Chondrocyte (in vitro differentiated cells): Measurements from ENCODE around the gene NR6A1. TPM values are rescaled to one million over a fixed set of nuclear protein-coding genes. Genes with fewer than 3 reads are reported as not detected.

Experiments used
- DNase-seq: peaks from one replicate; pipeline ENCODE4 v3.0.0; 2021; ENCODE audit warnings: mixed read lengths, low spot score
- H3K27ac Mint-ChIP-seq: one replicate; pipeline ENCODE4 v1.8.0; 2021; ENCODE audit warnings: mild to moderate bottlenecking, moderate library complexity, mixed read lengths; ENCODE audit not compliant: unreplicated experiment
- H3K27me3 Mint-ChIP-seq: 2 replicates; pipeline ENCODE4 v1.8.0; 2021; ENCODE audit warnings: low read depth, mixed read lengths
- H3K36me3 Mint-ChIP-seq: 2 replicates; pipeline ENCODE4 v1.8.0; 2021; ENCODE audit warnings: low read depth, mixed read lengths
- H3K4me1 Mint-ChIP-seq: 2 replicates; pipeline ENCODE4 v1.8.0; 2021; ENCODE audit warnings: low read depth, mild to moderate bottlenecking, mixed read lengths
- H3K4me3 Mint-ChIP-seq: one replicate; pipeline ENCODE4 v1.8.0; 2021; ENCODE audit warnings: mild to moderate bottlenecking, moderate library complexity, mixed read lengths; ENCODE audit not compliant: unreplicated experiment
- H3K9me3 Mint-ChIP-seq: 2 replicates; pipeline ENCODE4 v1.8.0; 2021; ENCODE audit warnings: low read depth, mixed read lengths
- total RNA-seq: library from RNA; stranded (reverse); gene quantifications from 3 replicates; pipeline ENCODE4 v1.2.1, GENCODE V29; 2021
- TF ChIP-seq, protein P1 (sequence below): fragments of 200-600 bp; sonication (generic); IDR thresholded peaks from 2 replicates; pipeline ENCODE4 v1.5.0; 2021; ENCODE audit warnings: antibody characterized with exemption, mild to moderate bottlenecking, moderate library complexity

NR6A1 gene
- total RNA-seq, 1 donor from 2014 or later = 0.77 TPM

DNA sequence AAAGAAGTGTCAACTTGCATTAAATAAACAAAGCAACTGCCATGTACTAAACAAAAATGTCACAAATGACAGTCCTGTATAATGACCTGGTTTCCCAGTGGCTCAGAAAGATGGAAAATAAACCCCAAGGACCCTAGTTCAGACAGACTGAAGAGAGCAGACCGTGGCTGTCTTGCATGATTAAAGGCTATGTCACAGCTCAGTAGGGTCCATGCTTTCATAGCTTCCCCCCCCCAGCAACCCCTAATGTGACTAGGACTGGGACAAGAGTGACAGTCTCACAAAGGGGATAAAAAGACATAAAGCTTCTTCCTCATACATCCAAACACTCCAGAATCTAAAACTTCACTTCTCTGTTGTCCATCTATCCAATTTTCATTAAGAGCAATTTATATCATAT, 113.6 kb downstream of the NR6A1 start:
- Mint-ChIP-seq H3K4me1 (peaks cover 38% of the 10 kb centered on the region), H3K9me3 (no peaks in the 10 kb centered on the region), H3K27me3 (no peaks in the 10 kb centered on the region), H3K36me3 (no peaks in the 10 kb centered on the region), H3K27ac (peak overlapping the region; percentile 99), H3K4me3 (peak overlapping the region; percentile 87)
- TF ChIP-seq, protein P1, sequence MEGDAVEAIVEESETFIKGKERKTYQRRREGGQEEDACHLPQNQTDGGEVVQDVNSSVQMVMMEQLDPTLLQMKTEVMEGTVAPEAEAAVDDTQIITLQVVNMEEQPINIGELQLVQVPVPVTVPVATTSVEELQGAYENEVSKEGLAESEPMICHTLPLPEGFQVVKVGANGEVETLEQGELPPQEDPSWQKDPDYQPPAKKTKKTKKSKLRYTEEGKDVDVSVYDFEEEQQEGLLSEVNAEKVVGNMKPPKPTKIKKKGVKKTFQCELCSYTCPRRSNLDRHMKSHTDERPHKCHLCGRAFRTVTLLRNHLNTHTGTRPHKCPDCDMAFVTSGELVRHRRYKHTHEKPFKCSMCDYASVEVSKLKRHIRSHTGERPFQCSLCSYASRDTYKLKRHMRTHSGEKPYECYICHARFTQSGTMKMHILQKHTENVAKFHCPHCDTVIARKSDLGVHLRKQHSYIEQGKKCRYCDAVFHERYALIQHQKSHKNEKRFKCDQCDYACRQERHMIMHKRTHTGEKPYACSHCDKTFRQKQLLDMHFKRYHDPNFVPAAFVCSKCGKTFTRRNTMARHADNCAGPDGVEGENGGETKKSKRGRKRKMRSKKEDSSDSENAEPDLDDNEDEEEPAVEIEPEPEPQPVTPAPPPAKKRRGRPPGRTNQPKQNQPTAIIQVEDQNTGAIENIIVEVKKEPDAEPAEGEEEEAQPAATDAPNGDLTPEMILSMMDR = no peak
- DNase-seq = no peak

DNA sequence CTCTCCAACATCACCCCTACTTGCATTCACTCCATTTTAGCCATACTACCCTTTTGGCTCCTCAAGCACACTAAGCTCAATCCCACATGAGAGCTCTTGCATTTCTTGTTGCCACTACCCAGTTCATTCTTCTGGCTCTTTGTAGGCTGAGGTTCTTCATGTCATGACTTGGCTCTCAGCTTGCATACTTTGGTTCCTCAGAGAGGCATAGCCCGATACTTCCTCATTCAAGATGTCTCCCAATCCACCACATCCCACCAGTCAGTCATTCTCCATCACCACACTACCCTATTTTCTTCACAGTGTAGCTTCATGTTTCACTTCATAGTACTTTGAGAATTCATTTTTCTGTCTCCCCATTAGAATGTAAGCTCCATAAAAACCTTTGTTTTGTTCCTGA, 116.7 kb downstream of the NR6A1 start:
- Mint-ChIP-seq H3K4me3 (no peak overlapping the region), H3K27ac (no peak overlapping the region), H3K27me3 (no peaks in the 10 kb centered on the region), H3K4me1 (peaks cover 27% of the 10 kb centered on the region), H3K36me3 (no peaks in the 10 kb centered on the region), H3K9me3 (no peaks in the 10 kb centered on the region)
- TF ChIP-seq, protein P1 = no peak
- no peak for DNase-seq

DNA sequence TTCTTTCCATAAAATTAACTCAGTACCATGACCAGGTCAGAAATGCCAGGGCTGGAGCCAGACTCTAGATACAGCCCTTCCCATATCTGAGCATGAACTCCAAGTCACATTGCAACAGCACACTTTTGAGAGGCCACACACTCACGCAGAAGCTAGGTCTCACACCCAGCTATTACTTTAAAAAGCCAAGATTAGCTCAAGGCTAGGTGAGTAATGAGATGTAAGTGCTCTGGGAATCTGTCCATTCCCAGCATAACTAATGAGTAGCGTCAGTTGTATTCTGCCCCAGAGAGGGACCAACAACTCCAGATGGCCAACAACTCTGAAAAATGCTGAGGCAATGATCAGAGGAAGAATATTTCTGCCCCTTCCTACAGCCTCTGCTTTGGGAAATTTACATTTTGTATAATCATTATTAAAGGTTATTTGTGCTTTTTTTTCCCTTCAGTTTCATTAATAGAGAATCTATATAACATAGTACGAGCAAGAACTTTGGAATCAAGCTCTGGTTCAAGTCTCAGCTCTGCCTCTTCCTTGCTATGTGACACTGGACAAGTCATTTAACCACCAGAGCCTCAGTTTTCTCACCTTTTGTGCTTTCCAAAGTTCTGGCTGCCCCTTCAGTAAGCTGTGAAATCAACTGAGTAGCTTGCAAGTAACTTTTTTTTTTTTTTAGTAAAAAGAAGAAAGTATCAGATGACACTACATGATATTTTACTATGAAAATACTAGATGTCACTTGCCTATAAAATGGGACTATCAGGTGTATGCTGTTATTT, 118.3 kb downstream of the NR6A1 start:
- H3K4me3 Mint-ChIP-seq = peak overlapping the region; percentile 7
- H3K9me3 Mint-ChIP-seq = no peaks in the 10 kb centered on the region
- no peaks in the 10 kb centered on the region for H3K36me3 Mint-ChIP-seq
- no peak for DNase-seq
- TF ChIP-seq, protein P1 = no peak
- no peaks in the 10 kb centered on the region for H3K27me3 Mint-ChIP-seq
- H3K27ac Mint-ChIP-seq = peak overlapping the region; percentile 86
- H3K4me1 Mint-ChIP-seq = peaks cover 21% of the 10 kb centered on the region

DNA sequence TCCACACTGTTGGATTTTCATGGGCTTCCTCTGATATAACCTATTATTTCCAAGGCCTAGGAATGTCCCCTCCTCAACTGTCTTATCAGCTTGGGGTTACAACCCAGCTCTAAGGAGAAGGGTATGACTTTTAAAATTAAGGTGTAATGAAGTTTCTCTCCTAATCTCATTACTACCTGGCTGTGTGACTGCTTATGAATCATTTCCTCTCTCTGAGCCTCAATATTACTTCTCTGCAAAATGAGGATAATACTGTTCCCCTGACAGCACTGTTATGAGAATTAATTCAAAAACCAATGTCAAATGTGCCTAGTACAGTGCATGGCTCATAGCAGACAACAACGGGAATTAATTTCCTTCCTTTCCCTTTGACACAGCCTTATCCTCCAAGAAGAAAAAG, 118.9 kb downstream of the NR6A1 start:
- peak overlapping the region; percentile 86 for H3K27ac Mint-ChIP-seq
- peaks cover 17% of the 10 kb centered on the region for H3K4me1 Mint-ChIP-seq
- H3K27me3 Mint-ChIP-seq = no peaks in the 10 kb centered on the region
- H3K36me3 Mint-ChIP-seq = no peaks in the 10 kb centered on the region
- no peaks in the 10 kb centered on the region for H3K9me3 Mint-ChIP-seq
- no peak for DNase-seq
- TF ChIP-seq, protein P1 = no peak
- H3K4me3 Mint-ChIP-seq = peak overlapping the region; percentile 7

DNA sequence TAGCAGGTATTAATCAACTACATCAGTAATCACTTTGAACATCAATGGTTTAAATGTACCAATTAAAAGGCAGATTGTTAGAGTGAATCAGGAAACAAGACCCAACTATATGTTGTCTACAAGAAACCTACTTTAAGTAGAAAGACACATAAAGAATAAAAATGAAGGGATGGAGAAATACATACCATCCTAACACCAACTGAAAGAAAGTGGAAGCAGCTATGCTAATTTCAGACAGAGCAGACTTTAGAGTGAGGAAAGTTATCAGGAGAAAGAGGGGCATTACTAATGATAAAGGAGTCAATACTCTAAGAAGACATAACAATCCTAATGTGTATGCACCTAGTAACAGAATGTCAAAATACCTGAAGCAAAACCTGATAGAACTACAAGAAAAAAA, 125.8 kb downstream of the NR6A1 start:
- no peak overlapping the region for H3K4me3 Mint-ChIP-seq
- peaks cover 12% of the 10 kb centered on the region for H3K9me3 Mint-ChIP-seq
- no peak overlapping the region for H3K27ac Mint-ChIP-seq
- H3K27me3 Mint-ChIP-seq = no peaks in the 10 kb centered on the region
- TF ChIP-seq, protein P1 = no peak
- DNase-seq = no peak
- peaks cover 6% of the 10 kb centered on the region for H3K36me3 Mint-ChIP-seq
- no peaks in the 10 kb centered on the region for H3K4me1 Mint-ChIP-seq
